ENCODE results near the gene RMND5B. TPM values are rescaled to one million over a fixed set of nuclear protein-coding genes. Genes with fewer than 3 reads are reported as not detected.

RMND5B gene, protein sequence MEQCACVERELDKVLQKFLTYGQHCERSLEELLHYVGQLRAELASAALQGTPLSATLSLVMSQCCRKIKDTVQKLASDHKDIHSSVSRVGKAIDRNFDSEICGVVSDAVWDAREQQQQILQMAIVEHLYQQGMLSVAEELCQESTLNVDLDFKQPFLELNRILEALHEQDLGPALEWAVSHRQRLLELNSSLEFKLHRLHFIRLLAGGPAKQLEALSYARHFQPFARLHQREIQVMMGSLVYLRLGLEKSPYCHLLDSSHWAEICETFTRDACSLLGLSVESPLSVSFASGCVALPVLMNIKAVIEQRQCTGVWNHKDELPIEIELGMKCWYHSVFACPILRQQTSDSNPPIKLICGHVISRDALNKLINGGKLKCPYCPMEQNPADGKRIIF
- 22.6 and 26.0 TPM in 2 replicates for total RNA-seq

DNA sequence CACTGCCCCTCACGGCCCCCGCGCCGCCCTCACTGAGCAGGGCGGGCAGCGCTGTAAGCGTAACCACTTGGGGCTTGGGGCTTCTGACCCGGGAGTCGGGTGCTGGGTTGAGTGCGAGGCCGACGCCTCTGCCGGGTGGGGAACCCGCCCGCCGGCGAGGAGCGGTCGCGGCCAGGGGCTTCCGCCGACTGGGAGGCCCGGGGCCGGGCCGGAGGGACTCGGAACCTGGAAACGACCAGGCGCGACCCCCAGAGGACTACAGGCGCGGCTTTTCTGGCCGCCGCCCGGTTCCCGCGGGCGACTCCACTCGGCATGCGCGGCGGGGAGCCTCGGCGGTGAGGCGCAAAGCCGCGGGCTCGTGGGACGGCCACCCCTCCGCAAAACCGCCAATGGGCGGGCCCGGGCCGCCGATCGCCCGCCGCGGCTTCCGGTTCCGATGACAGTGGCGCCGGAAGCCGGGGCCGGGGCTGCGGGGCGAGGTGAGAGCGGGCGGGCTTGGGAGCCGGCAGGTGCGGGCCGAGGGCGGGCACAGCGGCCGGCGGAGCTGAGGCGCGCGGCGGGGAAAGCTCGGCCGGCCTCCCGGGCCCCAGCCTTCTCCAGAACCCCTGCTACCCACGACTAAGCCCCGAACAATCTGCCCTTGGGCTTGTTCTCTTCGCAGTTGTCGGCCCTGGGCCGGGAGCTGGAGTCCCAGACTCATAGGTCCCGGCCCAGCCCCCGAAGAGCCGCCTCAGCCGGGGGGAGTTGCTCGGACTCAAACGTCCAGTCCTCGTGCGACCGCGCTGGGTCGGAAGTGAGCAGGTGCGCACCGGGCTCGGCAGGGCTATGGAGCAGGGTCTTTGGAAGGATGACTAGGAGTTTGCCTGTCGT lies at the start of gene RMND5B:
Gene RMND5B (plus strand): TSS at position 439 of the 870 bp plus-strand sequence. CDS start 7,106 bp downstream, outside the sequence.

DNA sequence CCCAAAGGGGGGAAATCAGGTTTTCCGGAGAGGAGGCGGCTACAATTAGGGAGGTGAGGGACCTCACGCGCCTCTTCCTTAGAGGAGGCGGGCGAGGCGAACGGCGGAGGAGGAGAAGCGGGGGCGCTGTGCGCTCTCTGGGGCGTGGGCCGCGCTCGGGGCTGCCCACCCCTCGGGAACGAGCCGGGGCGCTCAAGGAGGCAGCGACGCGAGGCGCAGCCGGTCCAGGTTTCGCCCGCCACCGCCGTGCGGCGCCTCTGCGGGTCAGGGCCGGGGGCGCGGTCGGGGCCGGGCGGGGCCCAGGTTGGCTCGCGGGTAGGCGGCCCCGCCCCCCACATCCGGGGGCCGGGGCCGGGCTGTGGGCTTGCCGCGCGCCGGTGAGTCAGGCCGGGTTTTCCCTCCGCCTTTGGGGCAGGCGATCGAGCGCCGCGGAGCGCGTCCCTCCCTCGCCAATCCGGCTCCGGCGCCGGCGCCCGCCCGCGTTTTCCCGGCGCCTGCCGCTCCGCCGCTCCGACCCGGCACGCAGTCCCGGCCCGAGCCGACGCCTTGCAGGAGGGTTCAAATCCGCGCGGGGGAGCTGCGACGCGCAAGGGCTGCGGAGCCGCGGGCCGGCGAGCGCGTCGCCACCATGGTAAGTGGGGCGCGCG lies 17.6 kb upstream of the RMND5B start, which contains the start of gene N4BP3:
Gene N4BP3 (plus strand): TSS at position 392 of the 647 bp plus-strand sequence. CDS start 6,052 bp downstream, outside the sequence.

DNA sequence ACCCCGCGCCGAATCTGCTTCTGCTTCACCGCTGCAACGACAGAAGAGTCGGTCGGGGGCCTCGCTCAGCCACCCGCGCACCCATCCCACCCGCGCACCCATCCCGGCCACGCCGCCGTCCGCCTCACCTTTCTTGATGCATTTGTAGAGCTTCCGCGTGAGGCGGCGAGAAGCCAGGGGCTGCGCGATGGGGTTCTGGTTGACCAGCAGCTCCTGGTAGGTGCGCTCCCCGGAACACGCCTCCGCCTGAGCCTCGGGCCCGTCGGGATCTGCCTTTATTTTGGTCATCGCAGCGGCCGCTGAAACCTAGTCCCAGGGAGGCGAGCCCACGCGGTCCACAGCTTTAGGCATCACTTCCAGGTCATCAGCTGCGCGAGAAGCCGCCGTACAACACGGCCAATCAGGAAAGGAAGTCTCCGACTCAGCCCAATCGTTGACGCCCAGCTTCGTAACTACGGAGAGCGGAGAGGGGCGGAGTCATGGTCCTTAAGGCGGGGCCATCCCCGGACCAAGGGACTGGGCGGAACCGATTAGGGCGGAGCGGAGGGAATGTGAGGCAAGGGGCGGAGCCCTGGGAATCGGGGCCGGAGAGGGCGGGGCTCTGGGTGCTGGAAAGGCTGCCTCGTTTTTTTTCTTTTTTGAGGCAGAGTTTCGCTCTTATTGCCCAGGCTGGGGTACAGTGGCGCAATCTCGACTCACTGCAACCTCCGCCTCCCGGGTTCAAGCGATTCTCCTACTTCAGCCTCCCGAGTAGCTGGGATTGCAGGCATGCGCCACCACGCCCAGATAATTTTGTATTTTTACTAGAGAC lies 22.9 kb downstream of the RMND5B start, which contains the start of gene NHP2:
Gene NHP2 (minus strand): TSS at position 356 of the 811 bp plus-strand sequence. CDS start 68 bp downstream, at position 288.

DNA sequence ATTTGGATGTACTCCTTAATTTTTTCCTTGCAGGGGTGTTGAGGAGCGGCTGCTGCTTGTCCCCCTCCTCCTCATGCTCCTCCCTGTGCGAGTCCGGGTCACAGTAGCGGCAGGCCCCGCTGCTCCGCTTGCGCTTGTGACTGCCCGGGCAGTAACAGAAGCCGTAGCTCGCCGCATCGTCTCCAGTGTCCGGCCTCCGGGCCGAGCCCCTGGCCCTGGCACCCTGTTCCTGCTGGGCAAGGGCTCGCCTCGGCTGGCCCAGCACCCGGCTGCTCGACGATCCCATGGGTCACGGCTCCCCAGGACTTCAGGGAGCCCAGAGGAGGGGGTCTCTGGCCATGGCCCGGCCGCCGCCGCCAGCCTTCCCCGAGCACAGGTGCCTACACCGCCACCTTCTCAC lies 56.2 kb downstream of the RMND5B start, which contains the start of gene GMCL2:
Gene GMCL2 (minus strand): TSS at position 358 of the 400 bp plus-strand sequence. CDS start 72 bp downstream, at position 286.

Other genes starting within 250 kb of the RMND5B start
- not detected in 2 replicates for gene PROP1, start 134.8 kb upstream of the RMND5B start, total RNA-seq
- under 0.01 and 0.46 TPM in 2 replicates for gene N4BP3, start 17.5 kb upstream of the RMND5B start, total RNA-seq
- gene NHP2, start 22.9 kb downstream of the RMND5B start, total RNA-seq: 135 and 139 TPM in 2 replicates
- gene GMCL2, start 56.4 kb downstream of the RMND5B start, total RNA-seq: not detected in 2 replicates
- gene HNRNPAB, start 73.5 kb downstream of the RMND5B start, total RNA-seq: 40.7 and 57.1 TPM in 2 replicates
- gene PHYKPL, start 101.8 kb downstream of the RMND5B start, total RNA-seq: 21.4 and 26.9 TPM in 2 replicates